ENCODE results near the gene POLR3GL.
"Not testable (repeated sequence)": the region's sequence is repeated elsewhere in the genome, so short reads cannot be mapped to it uniquely, and the experiment has no call there.

The POLR3GL gene

DNA sequence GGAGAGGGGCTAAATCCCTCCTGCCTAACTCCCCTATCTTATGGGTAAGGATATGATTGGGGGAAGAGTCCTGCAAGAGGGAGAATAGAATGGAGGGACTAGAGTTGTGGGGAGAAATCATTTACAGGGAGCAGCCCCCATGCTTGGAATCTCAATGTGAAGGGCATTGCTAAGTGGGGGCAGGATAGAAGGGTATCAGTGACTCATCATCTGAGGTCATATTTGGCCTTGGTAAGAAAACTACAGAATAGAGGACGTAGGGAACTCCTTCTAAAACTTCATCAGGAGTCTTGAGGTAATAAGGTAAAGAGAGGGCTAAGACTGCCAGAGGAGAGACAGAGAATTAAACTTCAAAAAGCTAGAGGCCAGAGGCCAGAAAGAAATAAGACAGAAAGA is 56.6 kb downstream of the POLR3GL start:
- DNase-seq (ENCODE audit: low read depth), result no peak

DNA sequence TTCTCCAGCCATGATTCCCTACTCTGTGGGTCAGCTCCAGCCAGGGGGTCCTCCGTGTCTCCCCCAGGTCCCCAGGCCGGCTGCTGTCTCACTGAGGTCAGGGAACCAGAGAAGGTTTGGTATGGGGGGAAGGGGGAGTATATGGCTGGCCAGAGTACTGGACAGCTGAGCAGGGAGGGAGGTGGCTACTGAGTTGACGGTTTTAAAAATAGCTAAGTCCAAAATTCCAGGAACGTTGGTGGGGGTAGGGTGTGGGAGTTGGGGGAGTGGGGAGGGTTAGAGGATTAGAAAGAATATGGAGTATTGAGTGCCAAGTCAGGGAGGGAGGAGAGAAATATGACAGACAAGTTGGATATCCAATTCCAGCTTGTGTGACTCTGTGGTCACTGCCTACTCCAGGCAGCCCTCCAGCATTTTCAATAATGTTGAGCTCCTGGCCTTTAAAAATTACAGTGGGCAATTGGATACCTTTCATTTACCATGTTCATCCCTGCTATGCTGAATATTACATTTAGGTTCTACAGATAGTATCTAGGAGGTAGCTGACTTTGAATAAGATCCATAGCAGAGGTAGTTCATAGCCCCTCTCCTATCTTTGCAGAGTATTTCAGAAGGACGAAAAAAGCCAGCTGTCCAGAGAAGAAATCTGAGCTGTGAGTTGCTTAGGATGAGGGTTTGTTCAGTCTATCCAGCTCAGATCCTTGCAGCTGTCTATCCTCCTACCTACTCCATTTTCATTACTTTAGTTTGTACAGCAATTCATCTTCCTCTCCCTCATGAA is 57.3 kb downstream of the POLR3GL start, which contains the start of gene HJV:
TSS of gene HJV (minus strand) at position 114 of the 781 bp plus-strand sequence. CDS start 1,504 bp downstream, outside the sequence.
- no peak for DNase-seq (ENCODE audit: low read depth)

DNA sequence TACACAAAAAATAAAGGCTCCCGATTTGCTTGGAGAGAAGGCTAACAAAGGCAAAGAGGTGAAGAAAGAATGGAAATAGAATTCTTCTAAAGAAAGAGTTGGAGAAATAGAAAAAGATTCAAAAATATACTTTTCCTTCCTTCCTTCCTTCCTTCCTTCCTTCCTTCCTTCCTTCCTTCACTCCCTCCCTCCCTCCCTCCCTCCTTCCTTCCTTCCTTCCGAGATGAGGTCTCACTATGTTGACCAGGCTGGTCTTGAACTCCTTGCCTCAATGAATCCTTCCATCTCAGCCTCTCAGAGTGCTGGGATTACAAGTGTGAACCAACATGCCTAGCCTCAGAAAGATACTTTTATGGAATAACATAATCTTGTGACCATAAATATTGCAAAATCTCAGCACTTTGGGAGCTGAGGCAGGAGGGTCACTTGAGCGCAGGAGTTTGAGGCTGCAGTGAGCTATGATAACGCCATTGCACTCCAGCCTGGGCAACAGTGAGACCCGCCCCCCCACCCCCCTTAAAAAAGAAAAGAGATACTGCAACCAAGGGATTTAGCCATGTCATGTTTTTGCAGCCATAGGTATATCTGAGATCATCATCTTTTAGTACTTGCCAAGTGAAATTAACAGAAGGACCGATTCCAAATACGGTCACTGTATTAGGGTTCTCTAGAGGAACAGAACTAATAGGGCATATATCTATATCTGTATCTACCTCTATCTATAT is 58.1 kb downstream of the POLR3GL start:
- DNase-seq (ENCODE audit: low read depth), result no peak

DNA sequence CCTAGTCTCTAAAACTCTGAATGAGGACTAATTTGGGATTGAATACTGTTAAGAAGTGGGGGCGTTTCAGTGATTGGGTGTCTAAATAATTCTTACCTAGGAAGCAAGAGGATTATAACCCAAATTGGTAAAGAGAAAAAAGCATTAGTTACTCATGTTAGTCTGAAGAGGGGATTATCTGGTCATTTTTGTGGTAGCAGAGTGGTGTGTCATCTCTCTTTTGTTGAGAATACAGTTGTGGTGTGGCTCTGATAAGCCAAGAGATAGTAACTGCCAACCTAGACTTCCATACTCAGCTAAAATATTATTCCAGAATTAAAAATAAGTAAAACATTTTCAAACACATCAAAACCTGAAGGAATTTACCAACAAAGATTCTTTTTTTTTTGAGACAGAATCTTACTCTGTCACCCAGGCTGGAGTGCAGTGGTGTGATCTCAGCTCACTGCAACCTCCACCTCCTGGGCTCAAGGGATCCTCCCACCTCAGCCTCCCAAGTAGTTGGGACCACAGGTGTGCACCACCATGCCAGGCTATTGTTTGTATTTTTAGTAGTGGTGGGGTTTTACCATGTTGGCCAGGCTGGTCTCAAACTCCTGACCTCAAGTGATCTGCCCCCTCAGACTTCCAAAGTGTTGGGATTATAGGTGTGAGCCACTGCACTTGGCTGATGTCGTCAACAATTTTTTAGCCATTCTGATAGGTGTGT is 61.5 kb downstream of the POLR3GL start:
- DNase-seq (ENCODE audit: low read depth), result not testable (repeated sequence)

DNA sequence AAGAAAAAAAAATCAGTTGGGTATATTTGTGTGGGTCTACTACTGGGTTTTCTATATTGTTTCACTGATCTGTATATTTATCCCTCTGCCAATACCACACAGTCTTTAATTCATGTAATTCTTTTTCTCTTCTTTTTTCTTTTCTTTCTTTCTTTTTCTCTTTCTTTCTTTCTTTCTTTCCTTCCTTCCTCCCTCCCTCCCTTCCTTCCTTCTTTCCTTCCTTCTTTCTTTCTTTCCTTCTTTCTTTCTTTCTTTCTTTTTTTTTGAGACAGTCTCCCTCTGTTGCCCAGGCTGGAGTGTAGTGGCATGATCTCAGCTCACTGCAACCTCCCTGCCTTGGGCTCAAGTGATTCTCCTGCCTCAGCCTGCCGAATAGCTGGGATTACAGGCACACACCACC is 62.2 kb downstream of the POLR3GL start:
- DNase-seq (ENCODE audit: low read depth), result not testable (repeated sequence)

All from GM04504 (cell line).